Measurements from ENCODE around the gene PATL2.

Gene PATL2

DNA sequence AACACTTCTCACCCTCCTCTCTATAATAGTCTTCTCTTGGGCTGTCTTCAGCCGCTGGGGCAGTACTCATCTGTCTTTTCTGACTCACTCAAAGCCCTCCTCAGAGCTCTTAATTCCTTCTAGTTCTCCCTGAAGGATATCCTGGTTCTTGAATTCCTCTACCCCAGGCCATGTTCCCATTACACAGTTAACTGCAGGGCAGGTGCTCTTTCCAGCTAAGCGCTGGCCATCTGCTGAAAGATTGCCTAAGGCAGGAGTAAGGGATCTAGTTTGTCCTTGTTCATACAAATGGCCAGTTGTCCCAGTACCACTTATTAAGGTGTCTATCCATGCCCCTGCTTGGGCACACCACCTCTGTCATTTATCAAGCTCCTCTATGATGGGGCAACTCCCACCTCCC lies 37.5 kb downstream of the PATL2 start:
- H3K27ac ChIP-seq = no peak overlapping the region
- TF ChIP-seq, protein P1, sequence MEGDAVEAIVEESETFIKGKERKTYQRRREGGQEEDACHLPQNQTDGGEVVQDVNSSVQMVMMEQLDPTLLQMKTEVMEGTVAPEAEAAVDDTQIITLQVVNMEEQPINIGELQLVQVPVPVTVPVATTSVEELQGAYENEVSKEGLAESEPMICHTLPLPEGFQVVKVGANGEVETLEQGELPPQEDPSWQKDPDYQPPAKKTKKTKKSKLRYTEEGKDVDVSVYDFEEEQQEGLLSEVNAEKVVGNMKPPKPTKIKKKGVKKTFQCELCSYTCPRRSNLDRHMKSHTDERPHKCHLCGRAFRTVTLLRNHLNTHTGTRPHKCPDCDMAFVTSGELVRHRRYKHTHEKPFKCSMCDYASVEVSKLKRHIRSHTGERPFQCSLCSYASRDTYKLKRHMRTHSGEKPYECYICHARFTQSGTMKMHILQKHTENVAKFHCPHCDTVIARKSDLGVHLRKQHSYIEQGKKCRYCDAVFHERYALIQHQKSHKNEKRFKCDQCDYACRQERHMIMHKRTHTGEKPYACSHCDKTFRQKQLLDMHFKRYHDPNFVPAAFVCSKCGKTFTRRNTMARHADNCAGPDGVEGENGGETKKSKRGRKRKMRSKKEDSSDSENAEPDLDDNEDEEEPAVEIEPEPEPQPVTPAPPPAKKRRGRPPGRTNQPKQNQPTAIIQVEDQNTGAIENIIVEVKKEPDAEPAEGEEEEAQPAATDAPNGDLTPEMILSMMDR (IDR thresholded peaks at IDR 0.05) = no peak
- TF ChIP-seq ZFX (IDR thresholded peaks at IDR 0.05; ENCODE audit: borderline replicate concordance) = no peak

DNA sequence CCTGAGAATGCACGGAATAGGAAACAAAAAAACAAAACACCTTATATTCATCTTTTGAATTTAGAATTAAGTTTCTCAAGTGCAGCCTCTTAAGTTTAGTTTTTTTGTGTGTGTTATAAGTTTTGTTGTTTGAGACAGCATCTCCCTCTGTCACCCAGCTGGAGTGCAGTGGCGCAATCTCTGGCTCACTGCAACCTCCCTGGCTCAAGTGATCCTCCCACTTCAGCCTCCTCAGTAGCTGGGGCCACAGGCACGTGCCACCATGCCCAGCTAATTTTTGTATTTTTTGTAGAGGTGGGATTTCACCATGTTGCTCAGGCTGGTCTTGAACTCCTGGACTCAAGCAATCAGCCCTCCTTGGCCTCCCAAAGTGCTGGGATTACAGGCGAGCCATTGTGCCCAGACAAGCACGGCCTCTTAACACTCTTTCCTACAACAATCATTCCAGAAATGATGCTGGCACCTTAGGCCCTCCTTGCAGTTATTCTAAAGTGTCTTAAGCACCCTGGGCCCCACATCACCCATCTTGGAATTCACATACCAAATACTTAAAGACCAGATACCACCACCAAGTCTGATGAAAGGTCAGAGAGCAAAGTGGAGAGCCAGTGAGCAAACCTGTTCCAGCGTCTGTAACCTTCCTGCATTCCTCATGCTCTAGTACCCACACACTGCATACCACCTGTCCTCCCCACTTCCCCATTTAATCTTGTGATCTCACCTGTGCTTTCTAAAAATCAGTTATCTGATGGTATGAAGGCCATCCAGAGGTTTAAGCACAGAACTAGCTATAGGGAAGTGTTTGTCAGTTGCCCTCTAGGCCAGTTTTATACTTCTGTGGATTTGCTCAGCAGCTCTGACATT lies 40.8 kb downstream of the PATL2 start:
- no peak for TF ChIP-seq ZFX (IDR thresholded peaks at IDR 0.05; ENCODE audit: borderline replicate concordance)
- TF ChIP-seq, protein P1 (IDR thresholded peaks at IDR 0.05) = no peak
- no peak overlapping the region for H3K27ac ChIP-seq

DNA sequence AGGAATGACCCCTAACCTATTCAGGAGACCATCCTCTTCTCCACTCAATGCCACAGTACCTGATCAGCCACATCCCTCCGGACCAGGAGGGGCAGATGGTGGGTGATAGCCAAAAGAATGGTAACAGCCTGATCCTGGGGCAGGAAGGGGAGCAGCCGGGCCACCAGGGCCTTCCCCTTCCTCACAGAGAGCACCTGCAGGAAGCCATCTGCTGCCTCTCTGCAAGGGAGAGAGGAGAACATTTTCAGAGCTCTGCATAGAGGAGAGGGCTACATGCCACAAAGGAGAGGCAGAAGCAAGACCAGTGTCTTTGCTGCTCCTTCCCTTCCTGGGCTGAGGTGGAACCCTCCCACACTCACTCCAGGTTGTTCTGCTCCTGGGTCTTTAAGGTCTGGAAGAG lies 42.2 kb downstream of the PATL2 start:
- TF ChIP-seq, protein P1 (IDR thresholded peaks at IDR 0.05) = no peak
- TF ChIP-seq ZFX (IDR thresholded peaks at IDR 0.05; ENCODE audit: borderline replicate concordance) = no peak
- H3K27ac ChIP-seq = no peak overlapping the region

DNA sequence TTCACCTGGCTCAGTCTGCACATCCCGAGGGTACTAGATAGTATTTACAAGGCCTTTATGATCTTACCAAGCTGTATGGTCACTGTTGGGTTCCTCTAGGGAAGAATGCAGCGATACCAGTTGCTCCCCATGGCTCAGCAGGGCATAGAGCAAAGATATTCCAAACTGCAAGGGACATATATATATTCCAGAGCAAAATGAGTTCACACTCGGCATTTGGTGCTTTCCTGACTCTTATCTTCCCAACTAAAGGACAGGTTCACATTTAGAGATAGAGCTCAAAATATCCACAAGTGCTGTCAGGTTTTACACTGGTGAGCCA lies 44.1 kb downstream of the PATL2 start:
- H3K27ac ChIP-seq = no peak overlapping the region
- TF ChIP-seq ZFX (IDR thresholded peaks at IDR 0.05; ENCODE audit: borderline replicate concordance) = no peak
- TF ChIP-seq, protein P1 (IDR thresholded peaks at IDR 0.05) = no peak

DNA sequence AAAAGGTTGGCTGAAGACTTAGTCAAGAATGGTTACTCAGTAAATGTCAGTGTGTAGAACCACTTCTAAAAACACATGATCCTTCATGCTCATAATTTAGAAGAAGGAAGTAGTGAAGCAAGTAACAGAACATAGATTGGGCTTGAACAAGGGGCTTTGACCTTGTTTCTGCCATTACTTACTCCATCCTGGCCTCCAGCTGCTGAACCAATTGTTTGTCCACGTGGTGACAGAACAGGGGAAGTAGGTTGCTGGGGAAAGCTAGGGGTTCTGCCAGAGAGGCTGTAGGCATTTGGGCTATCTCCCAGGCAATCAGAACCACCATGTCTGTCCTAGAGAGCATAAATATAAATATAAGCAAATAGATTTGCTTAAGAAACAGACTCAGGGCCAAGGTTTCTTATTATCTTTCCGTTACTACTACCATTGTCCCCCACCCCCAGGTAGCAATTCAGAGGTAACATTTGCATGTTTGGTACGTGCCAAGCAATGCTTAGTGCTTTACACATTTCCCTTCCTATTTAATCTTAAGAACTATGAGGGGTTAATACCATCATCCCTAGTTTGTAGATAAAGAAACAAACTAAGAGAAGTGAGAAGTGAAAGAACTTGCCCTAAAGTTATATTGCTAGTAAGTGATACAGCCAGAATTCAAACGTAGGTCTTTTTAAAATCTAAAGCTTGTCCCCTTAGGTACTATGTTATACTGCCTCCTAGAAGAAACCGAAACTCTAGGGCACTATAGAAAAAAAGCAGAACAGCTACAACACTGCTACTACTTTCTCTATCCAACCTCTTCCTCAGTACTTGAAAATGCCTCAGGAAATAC lies 44.7 kb downstream of the PATL2 start:
- no peak for TF ChIP-seq ZFX (IDR thresholded peaks at IDR 0.05; ENCODE audit: borderline replicate concordance)
- TF ChIP-seq, protein P1 (IDR thresholded peaks at IDR 0.05) = no peak
- no peak overlapping the region for H3K27ac ChIP-seq

DNA sequence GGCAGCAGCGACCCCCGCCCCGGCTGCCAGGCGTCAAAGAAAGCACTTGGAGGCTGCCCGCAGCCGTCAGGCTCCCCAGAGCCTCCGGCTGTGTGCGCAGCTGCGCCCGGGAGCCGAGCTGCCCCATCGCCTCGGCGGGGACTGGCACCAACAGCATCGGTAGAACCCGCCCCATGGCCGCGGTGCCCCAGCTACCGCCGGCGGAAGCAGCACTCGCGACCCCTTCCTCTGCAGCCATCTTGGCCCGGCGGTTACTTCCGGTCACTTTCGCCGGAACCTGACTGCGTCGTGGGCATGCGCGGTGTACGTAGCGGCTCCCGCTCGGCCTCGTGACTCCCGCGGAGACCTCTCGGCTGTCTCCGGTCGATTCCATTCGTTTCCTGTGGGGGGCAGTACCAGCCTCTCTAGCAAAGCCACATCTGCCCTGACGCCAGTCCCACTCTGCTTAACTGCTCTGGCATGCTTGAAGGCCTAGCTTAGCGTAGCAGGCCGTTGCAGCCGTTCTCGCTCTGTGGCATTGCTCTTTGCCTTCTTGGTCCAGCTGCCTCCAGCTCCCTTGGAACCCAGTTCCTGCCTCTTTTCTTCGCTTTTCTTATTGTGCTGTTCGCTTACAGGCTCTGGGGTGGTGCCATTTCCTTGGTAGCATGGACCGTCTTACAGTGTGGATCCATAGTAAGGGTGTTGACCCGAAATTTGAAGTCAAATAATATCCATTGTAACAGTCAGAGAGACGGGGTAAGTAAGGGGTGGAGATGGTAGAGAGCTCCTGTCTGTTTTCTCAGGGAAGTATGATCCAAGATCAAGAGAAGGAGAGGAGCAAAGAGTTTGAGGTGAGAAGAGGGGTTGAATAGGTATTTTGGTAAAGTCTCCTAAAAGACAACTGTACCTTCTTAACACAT lies 47.5 kb downstream of the PATL2 start, which contains the start of gene SPG11:
SPG11 (minus strand) TSS at position 253 of the 899 bp plus-strand sequence; CDS start at position 238, 15 bp downstream.
- peak within 1 kb of the TSS; percentile 94 for H3K27ac ChIP-seq
- TF ChIP-seq, protein P1 (IDR thresholded peaks at IDR 0.05) = peak; percentile 90
- TF ChIP-seq ZFX (IDR thresholded peaks at IDR 0.05; ENCODE audit: borderline replicate concordance) = no peak
